ENCODE results near the gene ZBTB4. TPM values are rescaled to one million over a fixed set of nuclear protein-coding genes. Genes with fewer than 3 reads are reported as not detected.
A peak's percentile ranks its signal among the peaks of the same experiment; 100 is the strongest.

Gene ZBTB4
- total RNA-seq, 1 donor from 2014 or later, result 25.1 TPM

- Mint-ChIP-seq H3K27ac (ENCODE audit: unreplicated experiment) (peak overlapping the region; percentile 38), H3K9me3 (ENCODE audit: unreplicated experiment) (peaks cover 18% of the 10 kb centered on the region), H3K4me1 (ENCODE audit: low read depth, unreplicated experiment) (peaks cover 17% of the 10 kb centered on the region), H3K4me3 (ENCODE audit: unreplicated experiment) (peak overlapping the region; percentile 86), H3K36me3 (ENCODE audit: unreplicated experiment) (no peaks in the 10 kb centered on the region), H3K27me3 (ENCODE audit: unreplicated experiment) (peaks cover 22% of the 10 kb centered on the region)
- TF ChIP-seq, protein P1, sequence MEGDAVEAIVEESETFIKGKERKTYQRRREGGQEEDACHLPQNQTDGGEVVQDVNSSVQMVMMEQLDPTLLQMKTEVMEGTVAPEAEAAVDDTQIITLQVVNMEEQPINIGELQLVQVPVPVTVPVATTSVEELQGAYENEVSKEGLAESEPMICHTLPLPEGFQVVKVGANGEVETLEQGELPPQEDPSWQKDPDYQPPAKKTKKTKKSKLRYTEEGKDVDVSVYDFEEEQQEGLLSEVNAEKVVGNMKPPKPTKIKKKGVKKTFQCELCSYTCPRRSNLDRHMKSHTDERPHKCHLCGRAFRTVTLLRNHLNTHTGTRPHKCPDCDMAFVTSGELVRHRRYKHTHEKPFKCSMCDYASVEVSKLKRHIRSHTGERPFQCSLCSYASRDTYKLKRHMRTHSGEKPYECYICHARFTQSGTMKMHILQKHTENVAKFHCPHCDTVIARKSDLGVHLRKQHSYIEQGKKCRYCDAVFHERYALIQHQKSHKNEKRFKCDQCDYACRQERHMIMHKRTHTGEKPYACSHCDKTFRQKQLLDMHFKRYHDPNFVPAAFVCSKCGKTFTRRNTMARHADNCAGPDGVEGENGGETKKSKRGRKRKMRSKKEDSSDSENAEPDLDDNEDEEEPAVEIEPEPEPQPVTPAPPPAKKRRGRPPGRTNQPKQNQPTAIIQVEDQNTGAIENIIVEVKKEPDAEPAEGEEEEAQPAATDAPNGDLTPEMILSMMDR (IDR thresholded peaks at IDR 0.05; ENCODE audit: partially characterized antibody, unreplicated experiment), result no peak
- peak; percentile 57 for DNase-seq
Observed at GRCh38 chr17:7437950-7438614, 41.3 kb downstream of the ZBTB4 start.

DNA sequence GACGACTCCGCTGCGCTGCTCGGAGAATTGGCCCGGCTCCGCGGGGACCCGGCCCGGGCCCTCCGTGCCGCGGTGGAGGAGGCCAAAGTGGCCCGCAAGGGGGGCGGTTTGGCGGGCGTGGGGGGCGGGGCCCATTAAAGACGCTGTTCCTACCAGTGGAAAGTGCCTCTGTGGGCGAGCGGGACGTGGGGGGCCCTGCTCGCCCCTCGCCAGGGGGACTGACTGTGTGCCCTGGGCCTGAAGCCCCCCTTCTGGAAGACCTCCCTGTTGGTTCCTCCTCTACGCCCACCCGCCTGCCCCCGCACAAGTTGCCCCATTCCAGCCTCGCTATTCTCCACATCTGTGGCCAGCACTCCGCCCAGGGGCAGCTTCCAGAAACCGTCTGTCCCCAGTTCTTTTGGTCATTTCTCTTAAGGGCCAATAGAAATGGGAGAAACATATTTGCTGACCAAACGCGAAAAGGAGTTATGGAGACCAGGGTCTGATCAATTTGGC, 42.0 kb downstream of the ZBTB4 start:
- H3K4me3 Mint-ChIP-seq (ENCODE audit: unreplicated experiment), result peak overlapping the region; percentile 86
- H3K9me3 Mint-ChIP-seq (ENCODE audit: unreplicated experiment), result peaks cover 18% of the 10 kb centered on the region
- DNase-seq, result no peak
- peaks cover 21% of the 10 kb centered on the region for H3K27me3 Mint-ChIP-seq (ENCODE audit: unreplicated experiment)
- H3K27ac Mint-ChIP-seq (ENCODE audit: unreplicated experiment), result peak overlapping the region; percentile 38
- H3K36me3 Mint-ChIP-seq (ENCODE audit: unreplicated experiment), result no peaks in the 10 kb centered on the region
- peaks cover 17% of the 10 kb centered on the region for H3K4me1 Mint-ChIP-seq (ENCODE audit: low read depth, unreplicated experiment)
- TF ChIP-seq, protein P1 (IDR thresholded peaks at IDR 0.05; ENCODE audit: partially characterized antibody, unreplicated experiment), result no peak

DNA sequence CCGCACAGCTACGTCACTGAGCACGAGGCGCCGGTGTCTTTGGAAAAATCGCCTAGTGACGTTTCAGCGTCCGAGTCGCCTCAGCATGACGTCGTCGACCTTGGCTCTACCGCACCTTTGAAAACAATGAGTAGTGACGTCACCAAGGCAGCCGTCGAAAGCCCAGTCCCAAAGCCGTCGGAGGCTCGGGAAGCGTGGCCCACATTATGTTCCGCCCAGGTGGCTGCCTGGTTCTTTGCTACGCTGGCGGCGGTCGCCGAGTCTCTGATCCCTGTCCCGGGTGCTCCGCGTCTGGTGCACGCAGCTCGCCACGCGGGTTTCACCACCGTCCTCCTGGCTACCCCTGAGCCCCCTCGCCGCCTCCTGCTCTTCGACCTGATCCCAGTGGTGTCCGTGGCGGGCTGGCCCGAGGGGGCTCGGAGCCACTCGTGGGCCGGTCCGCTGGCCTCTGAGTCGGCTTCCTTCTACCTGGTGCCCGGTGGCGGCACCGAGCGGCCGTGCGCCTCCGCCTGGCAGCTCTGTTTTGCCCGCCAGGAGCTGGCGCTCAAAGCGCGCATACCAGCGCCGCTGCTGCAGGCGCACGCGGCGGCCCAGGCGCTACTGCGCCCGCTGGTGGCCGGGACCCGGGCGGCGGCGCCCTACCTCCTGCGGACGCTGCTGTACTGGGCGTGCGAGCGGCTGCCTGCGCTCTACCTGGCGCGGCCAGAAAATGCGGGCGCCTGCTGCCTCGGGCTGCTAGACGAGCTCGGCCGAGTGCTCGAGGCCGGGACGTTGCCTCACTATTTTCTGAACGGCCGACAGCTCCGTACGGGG, 42.7 kb downstream of the ZBTB4 start:
- TF ChIP-seq, protein P1 (IDR thresholded peaks at IDR 0.05; ENCODE audit: partially characterized antibody, unreplicated experiment), result peak; percentile 54
- H3K27ac Mint-ChIP-seq (ENCODE audit: unreplicated experiment), result no peak overlapping the region
- peak; percentile 88 for DNase-seq
- H3K36me3 Mint-ChIP-seq (ENCODE audit: unreplicated experiment), result no peaks in the 10 kb centered on the region
- peak overlapping the region; percentile 87 for H3K4me3 Mint-ChIP-seq (ENCODE audit: unreplicated experiment)
- H3K9me3 Mint-ChIP-seq (ENCODE audit: unreplicated experiment), result peaks cover 18% of the 10 kb centered on the region
- H3K4me1 Mint-ChIP-seq (ENCODE audit: low read depth, unreplicated experiment), result peaks cover 17% of the 10 kb centered on the region
- H3K27me3 Mint-ChIP-seq (ENCODE audit: unreplicated experiment), result peaks cover 19% of the 10 kb centered on the region

- peaks cover 20% of the 10 kb centered on the region for H3K9me3 Mint-ChIP-seq (ENCODE audit: unreplicated experiment)
- H3K36me3 Mint-ChIP-seq (ENCODE audit: unreplicated experiment), result no peaks in the 10 kb centered on the region
- TF ChIP-seq, protein P1 (IDR thresholded peaks at IDR 0.05; ENCODE audit: partially characterized antibody, unreplicated experiment), result no peak
- H3K4me1 Mint-ChIP-seq (ENCODE audit: low read depth, unreplicated experiment), result peaks cover 12% of the 10 kb centered on the region
- no peak overlapping the region for H3K27ac Mint-ChIP-seq (ENCODE audit: unreplicated experiment)
- peaks cover 19% of the 10 kb centered on the region for H3K27me3 Mint-ChIP-seq (ENCODE audit: unreplicated experiment)
- DNase-seq, result peak; percentile 53
- peak overlapping the region; percentile 87 for H3K4me3 Mint-ChIP-seq (ENCODE audit: unreplicated experiment)
Observed at GRCh38 chr17:7435676-7436555, 43.5 kb downstream of the ZBTB4 start.
